ENCODE data around the gene PDILT.
"Not testable (repeated sequence)": the region's sequence is repeated elsewhere in the genome, so short reads cannot be mapped to it uniquely, and the experiment has no call there.

The PDILT gene

GRCh38 chr16:20320592-20320991 is 83.9 kb downstream of the PDILT start:
- DNase-seq = no peak

GRCh38 chr16:20320178-20320577 is 84.4 kb downstream of the PDILT start:
- DNase-seq = no peak

DNA sequence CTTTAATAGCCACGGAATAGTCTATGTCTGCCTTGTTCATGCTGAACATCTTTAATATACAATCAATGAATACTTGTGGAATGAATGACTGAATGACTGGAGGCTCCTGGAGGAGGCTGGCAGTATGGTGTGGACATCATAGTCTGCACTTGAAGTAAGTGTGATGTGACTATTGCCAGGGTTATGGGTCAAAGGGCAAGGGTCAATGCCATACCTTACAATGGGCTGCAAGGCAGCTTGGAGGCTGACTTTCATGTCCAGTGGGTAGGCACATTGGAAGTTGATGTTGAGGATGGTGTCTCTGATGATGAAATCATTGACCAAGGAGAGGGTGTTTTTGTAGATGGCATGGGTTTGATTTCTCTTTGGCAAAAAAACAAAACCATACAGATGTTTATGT is 85.1 kb downstream of the PDILT start:
- DNase-seq = no peak

DNA sequence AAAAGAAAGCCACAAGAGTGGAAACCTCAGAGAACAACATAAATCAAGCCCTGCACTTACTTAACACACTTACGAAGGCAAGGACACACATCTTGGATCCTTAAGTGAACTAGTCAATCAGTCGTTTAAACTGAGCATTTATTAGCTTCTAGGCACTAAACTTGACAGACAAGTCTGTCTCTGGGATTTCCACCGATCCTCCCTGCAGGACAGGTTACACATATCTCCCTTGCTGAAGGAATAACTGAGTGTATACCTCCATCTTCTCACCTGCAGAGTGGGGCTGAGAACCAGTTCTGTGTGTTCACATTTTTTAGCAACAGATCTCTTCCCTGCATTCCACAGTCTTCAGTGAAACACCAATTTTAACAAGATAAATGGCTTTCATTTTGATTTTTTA is 86.1 kb downstream of the PDILT start:
- no peak for DNase-seq

DNA sequence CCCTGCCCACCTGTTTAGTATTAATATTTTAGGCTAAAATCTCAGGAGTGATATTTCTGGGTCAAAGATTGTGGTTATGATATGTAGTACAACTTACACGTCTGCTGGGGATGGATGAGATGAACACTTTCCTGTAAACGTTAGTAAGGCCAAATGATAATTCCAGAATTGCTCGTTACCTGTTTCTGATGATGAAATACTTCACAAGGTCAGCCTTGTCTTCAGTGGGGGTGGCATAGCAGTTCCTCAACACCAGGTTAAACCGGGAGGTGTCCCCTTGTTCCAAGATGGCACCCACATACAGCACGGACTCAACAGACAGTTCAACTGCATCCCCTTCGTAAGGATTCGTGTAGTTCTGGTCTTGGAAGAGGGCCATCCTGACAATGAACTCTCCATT is 86.5 kb downstream of the PDILT start:
- DNase-seq = no peak

- DNase-seq = no peak
Measured at GRCh38 chr16:20317117-20317516, 87.4 kb downstream of the PDILT start.

DNA sequence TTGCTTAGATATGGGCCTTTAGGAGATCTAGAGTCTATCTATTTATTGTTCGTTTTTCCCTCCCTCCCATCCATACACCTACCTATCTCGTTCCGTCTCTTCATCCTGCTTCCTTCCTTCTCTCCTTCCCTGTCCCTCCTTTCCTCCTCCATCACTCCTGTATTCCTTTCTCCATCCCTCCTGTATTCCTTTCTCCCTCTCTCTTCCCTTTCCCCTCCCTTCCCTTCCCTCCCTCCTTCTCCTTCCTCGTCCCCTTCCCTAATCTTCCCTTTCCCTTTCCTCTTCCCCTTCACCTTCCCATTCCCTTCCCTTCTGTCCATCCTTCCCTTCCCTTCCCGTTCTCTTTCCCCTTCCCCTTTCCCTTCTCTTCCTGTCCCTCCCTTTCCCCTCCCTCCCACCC is 87.8 kb downstream of the PDILT start:
- DNase-seq = no peak

DNA sequence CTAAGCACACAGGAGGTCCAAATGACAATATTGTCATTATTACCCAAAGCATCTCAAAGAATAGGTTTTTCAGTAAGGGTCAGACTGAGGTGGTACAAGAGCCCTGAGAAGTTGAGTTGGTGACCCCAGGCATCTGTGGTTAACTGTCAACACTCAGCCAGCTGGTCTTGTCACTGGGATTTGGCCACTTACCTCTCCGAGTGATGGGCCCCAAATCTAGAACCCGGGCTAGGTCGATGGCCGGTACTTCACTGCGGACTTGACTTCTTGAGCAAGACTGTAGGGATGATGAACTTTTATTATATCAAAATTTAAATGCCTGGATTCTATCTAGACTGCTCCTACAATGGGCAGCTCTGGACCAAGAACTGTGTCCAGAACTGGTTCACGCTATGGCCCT is 88.8 kb downstream of the PDILT start:
- DNase-seq = no peak

GRCh38 chr16:20314575-20314974 is 90.0 kb downstream of the PDILT start:
- no peak for DNase-seq

GRCh38 chr16:20313741-20314140 is 90.8 kb downstream of the PDILT start:
- no peak for DNase-seq

DNA sequence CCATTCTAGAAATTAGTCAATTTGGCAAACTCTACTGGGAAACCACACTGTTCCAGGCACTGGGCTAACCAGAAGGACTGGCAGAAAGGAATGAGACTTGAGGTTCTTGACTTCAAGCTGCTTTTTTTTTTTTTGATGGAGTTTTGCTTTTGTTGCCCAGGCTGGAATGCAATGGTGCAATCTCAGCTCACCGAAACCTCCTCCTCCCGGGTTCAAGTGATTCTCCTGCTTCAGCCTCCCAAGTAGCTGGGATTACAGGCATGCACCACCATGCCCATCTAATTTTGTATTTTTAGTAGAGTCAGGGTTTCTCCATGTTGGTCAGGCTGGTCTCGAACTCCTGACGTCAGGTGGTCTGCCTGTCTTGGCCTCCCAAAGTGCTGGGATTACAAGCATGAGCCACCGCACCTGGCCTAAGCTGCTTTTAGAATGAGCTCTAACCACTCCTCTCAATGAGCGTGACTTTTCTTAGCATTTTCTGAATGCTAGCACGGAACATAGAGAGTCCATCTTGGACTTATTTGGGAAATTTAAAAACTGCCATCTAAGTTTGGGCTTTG is 91.9 kb downstream of the PDILT start:
- not testable (repeated sequence) for DNase-seq

DNA sequence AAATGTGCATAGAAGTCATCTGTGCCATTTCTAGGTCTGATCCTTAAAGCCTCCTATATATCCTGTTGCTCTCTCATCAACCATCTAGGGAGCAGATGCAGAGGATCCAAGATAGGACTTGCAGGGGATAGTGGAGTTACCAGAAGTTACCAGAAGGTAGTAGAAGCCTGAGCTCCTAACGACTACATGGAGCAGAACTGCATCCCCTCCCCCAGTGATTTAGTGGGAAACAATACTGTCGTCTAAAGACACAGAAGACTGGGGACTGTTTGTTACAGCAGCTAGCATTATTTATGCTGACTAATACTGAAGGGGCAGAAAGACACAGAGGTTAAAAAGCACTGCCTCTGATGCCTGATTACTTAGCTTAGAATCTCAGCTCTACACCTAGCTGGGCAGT is 93.0 kb downstream of the PDILT start:
- DNase-seq = no peak

DNA sequence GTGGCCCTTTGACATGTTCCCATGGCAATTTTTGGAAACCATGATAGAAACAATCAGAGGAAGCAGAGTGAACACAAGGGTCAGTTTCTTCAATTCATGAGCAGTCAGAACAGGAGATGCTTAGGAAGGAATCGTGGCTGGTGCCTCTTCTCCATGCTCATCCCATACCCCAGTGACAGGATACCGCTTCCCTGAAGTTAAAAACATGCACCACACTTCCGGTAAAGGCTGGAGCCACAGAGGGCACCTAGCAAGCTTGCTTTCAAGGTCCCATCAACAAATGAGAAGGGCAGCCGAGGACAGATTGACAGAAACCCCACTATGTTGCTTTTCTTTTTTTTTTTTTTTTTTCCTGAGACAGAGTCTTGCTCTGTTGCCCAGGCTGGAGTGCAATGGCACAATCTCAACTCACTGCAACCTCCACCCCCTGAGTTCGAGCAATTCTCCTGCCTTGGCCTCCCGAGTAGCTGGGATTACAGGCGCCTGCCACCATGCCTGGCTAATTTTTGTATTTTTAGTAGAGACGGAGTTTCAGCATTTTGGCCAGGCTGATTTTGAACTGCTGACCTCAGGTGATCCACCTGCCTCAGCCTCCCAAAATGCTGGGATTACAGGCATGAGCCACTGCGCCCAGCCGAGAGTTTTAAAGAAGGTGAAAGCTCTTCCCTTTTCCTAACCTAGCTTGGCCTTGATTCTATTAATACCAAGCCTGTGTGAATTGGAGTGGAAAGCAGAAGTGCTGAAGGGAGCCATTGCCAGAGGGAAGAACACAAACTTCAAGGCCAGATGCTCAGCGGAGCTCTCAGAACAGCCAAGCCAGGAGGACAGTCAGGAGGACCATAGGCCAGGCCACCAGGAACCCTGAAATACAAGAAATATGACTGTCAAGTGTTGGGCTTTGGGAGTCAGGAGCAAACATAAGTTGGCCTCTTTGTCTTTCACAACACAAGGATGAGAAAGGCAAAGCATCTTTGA is 93.8 kb downstream of the PDILT start:
- DNase-seq = no peak

GRCh38 chr16:20309786-20310185 is 94.8 kb downstream of the PDILT start:
- DNase-seq = no peak

All from AML-193 (cell line).